Measurements from ENCODE around the gene CBL.

DNA sequence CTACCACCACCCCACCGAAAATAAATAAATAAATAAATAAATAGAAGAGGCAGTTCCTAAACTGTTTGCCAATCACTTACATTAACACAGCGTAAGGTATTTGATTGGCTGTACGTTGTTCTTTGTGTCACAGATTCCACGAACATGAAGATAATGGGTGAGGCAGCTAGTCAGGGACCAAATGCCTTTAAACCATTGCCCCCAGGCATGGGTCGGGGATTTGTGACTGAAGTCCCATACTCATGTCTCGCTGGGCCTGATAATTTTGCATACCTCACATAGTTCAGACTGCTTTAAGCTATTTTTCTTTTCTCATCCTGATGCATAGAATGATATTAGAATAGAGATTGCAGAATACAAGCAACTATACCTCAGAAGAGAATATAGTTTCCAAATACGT lies 3.6 kb upstream of the CBL start:
- TF ChIP-seq POLR2AphosphoS5 (IDR thresholded peaks at IDR 0.05; ENCODE audit: low read depth), result no peak
- TF ChIP-seq, protein P1, sequence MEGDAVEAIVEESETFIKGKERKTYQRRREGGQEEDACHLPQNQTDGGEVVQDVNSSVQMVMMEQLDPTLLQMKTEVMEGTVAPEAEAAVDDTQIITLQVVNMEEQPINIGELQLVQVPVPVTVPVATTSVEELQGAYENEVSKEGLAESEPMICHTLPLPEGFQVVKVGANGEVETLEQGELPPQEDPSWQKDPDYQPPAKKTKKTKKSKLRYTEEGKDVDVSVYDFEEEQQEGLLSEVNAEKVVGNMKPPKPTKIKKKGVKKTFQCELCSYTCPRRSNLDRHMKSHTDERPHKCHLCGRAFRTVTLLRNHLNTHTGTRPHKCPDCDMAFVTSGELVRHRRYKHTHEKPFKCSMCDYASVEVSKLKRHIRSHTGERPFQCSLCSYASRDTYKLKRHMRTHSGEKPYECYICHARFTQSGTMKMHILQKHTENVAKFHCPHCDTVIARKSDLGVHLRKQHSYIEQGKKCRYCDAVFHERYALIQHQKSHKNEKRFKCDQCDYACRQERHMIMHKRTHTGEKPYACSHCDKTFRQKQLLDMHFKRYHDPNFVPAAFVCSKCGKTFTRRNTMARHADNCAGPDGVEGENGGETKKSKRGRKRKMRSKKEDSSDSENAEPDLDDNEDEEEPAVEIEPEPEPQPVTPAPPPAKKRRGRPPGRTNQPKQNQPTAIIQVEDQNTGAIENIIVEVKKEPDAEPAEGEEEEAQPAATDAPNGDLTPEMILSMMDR (conservative IDR thresholded peaks at IDR 0.05; ENCODE audit: low read depth in 2 of 2), result no peak
- TF ChIP-seq JUNB (IDR thresholded peaks at IDR 0.05; ENCODE audit: unreplicated experiment), result no peak
- TF ChIP-seq ZNF331 (CRISPR knock-in tag; IDR thresholded peaks at IDR 0.05; ENCODE audit: low read depth), result no peak
- TF ChIP-seq, protein P2, sequence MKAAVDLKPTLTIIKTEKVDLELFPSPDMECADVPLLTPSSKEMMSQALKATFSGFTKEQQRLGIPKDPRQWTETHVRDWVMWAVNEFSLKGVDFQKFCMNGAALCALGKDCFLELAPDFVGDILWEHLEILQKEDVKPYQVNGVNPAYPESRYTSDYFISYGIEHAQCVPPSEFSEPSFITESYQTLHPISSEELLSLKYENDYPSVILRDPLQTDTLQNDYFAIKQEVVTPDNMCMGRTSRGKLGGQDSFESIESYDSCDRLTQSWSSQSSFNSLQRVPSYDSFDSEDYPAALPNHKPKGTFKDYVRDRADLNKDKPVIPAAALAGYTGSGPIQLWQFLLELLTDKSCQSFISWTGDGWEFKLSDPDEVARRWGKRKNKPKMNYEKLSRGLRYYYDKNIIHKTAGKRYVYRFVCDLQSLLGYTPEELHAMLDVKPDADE (IDR thresholded peaks at IDR 0.05), result no peak
- TF ChIP-seq, protein P3, sequence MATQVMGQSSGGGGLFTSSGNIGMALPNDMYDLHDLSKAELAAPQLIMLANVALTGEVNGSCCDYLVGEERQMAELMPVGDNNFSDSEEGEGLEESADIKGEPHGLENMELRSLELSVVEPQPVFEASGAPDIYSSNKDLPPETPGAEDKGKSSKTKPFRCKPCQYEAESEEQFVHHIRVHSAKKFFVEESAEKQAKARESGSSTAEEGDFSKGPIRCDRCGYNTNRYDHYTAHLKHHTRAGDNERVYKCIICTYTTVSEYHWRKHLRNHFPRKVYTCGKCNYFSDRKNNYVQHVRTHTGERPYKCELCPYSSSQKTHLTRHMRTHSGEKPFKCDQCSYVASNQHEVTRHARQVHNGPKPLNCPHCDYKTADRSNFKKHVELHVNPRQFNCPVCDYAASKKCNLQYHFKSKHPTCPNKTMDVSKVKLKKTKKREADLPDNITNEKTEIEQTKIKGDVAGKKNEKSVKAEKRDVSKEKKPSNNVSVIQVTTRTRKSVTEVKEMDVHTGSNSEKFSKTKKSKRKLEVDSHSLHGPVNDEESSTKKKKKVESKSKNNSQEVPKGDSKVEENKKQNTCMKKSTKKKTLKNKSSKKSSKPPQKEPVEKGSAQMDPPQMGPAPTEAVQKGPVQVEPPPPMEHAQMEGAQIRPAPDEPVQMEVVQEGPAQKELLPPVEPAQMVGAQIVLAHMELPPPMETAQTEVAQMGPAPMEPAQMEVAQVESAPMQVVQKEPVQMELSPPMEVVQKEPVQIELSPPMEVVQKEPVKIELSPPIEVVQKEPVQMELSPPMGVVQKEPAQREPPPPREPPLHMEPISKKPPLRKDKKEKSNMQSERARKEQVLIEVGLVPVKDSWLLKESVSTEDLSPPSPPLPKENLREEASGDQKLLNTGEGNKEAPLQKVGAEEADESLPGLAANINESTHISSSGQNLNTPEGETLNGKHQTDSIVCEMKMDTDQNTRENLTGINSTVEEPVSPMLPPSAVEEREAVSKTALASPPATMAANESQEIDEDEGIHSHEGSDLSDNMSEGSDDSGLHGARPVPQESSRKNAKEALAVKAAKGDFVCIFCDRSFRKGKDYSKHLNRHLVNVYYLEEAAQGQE (IDR thresholded peaks at IDR 0.05; ENCODE audit: unreplicated experiment), result no peak

Measured in GM23338 (cell line).